Right atrium auricular region (tissue), 2 donors: ENCODE measurements around the gene ORMDL3. TPM values are rescaled to one million over a fixed set of nuclear protein-coding genes. Genes with fewer than 3 reads are reported as not detected.
A peak's percentile ranks its signal among the peaks of the same experiment; 100 is the strongest.

ENCODE experiments used
- DNase-seq: peaks from one replicate; pipeline ENCODE4 v3.0.0-alpha.2; 2019; ENCODE audit warnings: low spot score
- H3K27ac ChIP-seq, 2 donors: fragments of 200-600 bp; sonication (generic); 1 replicate in 1 of 2; 2 replicates in 1 of 2; pipeline ENCODE4 v1.5.1; 2016 to 2019
- H3K27me3 ChIP-seq, 2 donors: fragments of 200-600 bp; sonication (generic); one replicate each; pipeline versions ENCODE4 v1.5.1 to v1.6.0; 2017 to 2019
- H3K36me3 ChIP-seq: fragments of 200-600 bp; sonication (generic); one replicate; pipeline ENCODE4 v1.5.1; 2016
- H3K4me1 ChIP-seq, 2 donors: fragments of 200-600 bp; sonication (generic); one replicate each; pipeline versions ENCODE4 v1.5.1 to v1.6.0; 2017 to 2019
- H3K4me3 ChIP-seq, 2 donors: fragments of 200-600 bp; sonication (generic); 1 replicate in 1 of 2; 2 replicates in 1 of 2; pipeline ENCODE4 v1.5.1; 2017 to 2019; ENCODE audit warnings: mild to moderate bottlenecking in 1 of 2, moderate library complexity in 1 of 2
- H3K9me3 ChIP-seq, 2 donors: fragments of 200-600 bp; sonication (generic); one replicate each; pipeline ENCODE4 v1.5.1; 2019
- total RNA-seq, 2 donors: library from RNA; depleted of rRNA; stranded (reverse); fragments of >200 nt; gene quantifications; one replicate each; pipeline ENCODE4 v1.1.0, GENCODE V29; 2016
- TF ChIP-seq, protein P1 (sequence below), 2 donors: fragments of 200-600 bp; sonication (generic); IDR thresholded peaks; one replicate each; pipeline ENCODE4 v1.5.1; 2019; ENCODE audit warnings: antibody characterized with exemption in 2 of 2

Gene ORMDL3
- total RNA-seq, 2 donors from 2014 or later, result 31.5 to 41.5 TPM

- TF ChIP-seq, protein P1, sequence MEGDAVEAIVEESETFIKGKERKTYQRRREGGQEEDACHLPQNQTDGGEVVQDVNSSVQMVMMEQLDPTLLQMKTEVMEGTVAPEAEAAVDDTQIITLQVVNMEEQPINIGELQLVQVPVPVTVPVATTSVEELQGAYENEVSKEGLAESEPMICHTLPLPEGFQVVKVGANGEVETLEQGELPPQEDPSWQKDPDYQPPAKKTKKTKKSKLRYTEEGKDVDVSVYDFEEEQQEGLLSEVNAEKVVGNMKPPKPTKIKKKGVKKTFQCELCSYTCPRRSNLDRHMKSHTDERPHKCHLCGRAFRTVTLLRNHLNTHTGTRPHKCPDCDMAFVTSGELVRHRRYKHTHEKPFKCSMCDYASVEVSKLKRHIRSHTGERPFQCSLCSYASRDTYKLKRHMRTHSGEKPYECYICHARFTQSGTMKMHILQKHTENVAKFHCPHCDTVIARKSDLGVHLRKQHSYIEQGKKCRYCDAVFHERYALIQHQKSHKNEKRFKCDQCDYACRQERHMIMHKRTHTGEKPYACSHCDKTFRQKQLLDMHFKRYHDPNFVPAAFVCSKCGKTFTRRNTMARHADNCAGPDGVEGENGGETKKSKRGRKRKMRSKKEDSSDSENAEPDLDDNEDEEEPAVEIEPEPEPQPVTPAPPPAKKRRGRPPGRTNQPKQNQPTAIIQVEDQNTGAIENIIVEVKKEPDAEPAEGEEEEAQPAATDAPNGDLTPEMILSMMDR (IDR thresholded peaks at IDR 0.05), result no peak
- no peaks in the 10 kb centered on the region for H3K36me3 ChIP-seq
- no peak overlapping the region for H3K4me3 ChIP-seq
- no peak overlapping the region for H3K27ac ChIP-seq
- H3K9me3 ChIP-seq, result no peaks in the 10 kb centered on the region
- no peaks in the 10 kb centered on the region for H3K27me3 ChIP-seq
- H3K4me1 ChIP-seq, result peaks cover 0 to 11% of the 10 kb centered on the region in 2 donors
- no peak for DNase-seq
Observed at GRCh38 chr17:39939106-39939505, 11.7 kb upstream of the ORMDL3 start.

GRCh38 chr17:39938140-39938869, 10.9 kb upstream of the ORMDL3 start:
- H3K27me3 ChIP-seq, result no peaks in the 10 kb centered on the region
- no peaks in the 10 kb centered on the region for H3K9me3 ChIP-seq
- peaks cover 0 to 17% of the 10 kb centered on the region in 2 donors for H3K4me1 ChIP-seq
- no peak overlapping the region for H3K27ac ChIP-seq
- DNase-seq, result no peak
- H3K4me3 ChIP-seq, result no peak overlapping the region
- TF ChIP-seq, protein P1 (IDR thresholded peaks at IDR 0.05), result no peak
- no peaks in the 10 kb centered on the region for H3K36me3 ChIP-seq

DNA sequence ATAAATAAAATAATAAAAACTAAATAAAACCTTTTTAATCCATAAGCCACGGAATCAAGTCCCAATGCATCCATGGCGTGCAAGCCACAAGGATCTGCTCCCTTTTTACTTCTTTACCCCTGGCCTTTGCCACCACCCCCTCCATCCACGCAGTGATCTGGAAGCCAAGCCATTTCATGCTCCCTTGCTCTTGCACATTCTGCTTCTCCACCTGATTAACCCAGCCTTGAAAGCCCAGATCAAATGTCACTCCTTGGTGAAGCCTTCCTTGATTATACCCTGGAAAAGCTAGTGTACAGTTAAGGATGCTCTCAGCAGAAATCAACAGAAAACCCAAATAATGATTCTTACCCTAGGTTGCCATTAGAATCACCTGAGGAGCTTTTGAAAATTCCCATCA, 10.0 kb upstream of the ORMDL3 start:
- Histone ChIP-seq H3K4me1 (peaks cover 0 to 17% of the 10 kb centered on the region in 2 donors), H3K9me3 (no peaks in the 10 kb centered on the region), H3K27me3 (no peaks in the 10 kb centered on the region), H3K4me3 (no peak overlapping the region), H3K36me3 (no peaks in the 10 kb centered on the region), H3K27ac (no peak overlapping the region)
- no peak for DNase-seq
- TF ChIP-seq, protein P1 (IDR thresholded peaks at IDR 0.05), result no peak

GRCh38 chr17:39935909-39936308, 8.5 kb upstream of the ORMDL3 start:
- Histone ChIP-seq H3K27ac (no peak overlapping the region), H3K36me3 (no peaks in the 10 kb centered on the region), H3K27me3 (no peaks in the 10 kb centered on the region), H3K4me1 (peaks cover 0 to 17% of the 10 kb centered on the region in 2 donors), H3K4me3 (no peak overlapping the region), H3K9me3 (no peaks in the 10 kb centered on the region)
- TF ChIP-seq, protein P1 (IDR thresholded peaks at IDR 0.05), result no peak
- no peak for DNase-seq

DNA sequence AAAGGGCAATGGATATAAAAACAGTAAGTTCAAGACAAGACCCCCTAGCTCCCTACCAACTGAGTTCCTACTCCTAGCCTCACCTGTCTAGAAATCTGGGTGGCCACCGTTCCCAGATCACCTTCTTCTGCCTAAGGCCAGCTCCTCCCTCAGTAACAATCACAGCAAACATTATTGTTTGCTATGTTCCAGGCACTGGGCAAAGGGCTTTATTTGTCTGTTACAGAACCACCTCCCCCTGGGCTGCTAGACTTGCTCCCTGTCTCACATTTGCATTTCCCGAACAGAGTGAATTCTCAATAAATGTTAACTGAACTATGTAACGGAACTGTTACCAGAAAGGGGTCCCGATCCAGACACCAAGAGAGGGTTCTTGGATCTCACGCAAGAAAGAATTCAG, 6.9 kb upstream of the ORMDL3 start:
- Histone ChIP-seq H3K27me3 (no peaks in the 10 kb centered on the region), H3K36me3 (no peaks in the 10 kb centered on the region), H3K9me3 (no peaks in the 10 kb centered on the region), H3K27ac (peak overlapping the region in 1 of 2 donors; percentile 64), H3K4me3 (no peak overlapping the region), H3K4me1 (peaks cover 0 to 20% of the 10 kb centered on the region in 2 donors)
- no peak for DNase-seq
- TF ChIP-seq, protein P1 (IDR thresholded peaks at IDR 0.05), result no peak

DNA sequence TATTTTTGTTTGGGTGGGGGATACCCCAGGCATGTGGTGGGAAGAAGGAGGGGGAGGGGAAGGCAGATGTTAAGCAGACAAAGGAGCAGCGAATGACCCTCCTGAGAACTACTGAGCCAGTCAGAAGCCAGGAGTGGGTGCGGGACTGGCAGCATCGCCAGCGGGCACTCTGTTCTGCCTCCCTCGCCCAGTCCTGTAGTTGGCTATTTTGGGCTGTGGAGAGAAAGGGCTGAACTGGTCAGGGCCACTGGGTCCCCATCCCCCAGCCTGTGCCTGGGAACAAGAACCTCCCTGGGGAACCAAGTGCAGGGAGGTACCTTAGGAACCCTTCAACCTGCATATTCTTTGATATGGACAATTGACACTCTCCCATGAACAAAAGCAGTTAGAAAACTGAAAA, 6.5 kb upstream of the ORMDL3 start:
- DNase-seq, result no peak
- Histone ChIP-seq H3K4me3 (no peak overlapping the region), H3K4me1 (peaks cover 0 to 23% of the 10 kb centered on the region in 2 donors), H3K27me3 (no peaks in the 10 kb centered on the region), H3K27ac (peak overlapping the region; percentile 64 to 67), H3K9me3 (no peaks in the 10 kb centered on the region), H3K36me3 (no peaks in the 10 kb centered on the region)
- TF ChIP-seq, protein P1 (IDR thresholded peaks at IDR 0.05), result no peak
